GM12872 (cell line): ENCODE results near the gene KCNT1.

Experiments
- TF ChIP-seq, protein P1 (sequence below): IDR thresholded peaks from 3 replicates; pipeline ENCODE4 v1.5.1; 2011; ENCODE audit warnings: low read depth, mild to moderate bottlenecking, low read length, moderate library complexity; ENCODE audit not compliant: insufficient read depth

KCNT1 gene

GRCh38 chr9:135812961-135813360 lies 111.0 kb downstream of the KCNT1 start:
- TF ChIP-seq, protein P1, sequence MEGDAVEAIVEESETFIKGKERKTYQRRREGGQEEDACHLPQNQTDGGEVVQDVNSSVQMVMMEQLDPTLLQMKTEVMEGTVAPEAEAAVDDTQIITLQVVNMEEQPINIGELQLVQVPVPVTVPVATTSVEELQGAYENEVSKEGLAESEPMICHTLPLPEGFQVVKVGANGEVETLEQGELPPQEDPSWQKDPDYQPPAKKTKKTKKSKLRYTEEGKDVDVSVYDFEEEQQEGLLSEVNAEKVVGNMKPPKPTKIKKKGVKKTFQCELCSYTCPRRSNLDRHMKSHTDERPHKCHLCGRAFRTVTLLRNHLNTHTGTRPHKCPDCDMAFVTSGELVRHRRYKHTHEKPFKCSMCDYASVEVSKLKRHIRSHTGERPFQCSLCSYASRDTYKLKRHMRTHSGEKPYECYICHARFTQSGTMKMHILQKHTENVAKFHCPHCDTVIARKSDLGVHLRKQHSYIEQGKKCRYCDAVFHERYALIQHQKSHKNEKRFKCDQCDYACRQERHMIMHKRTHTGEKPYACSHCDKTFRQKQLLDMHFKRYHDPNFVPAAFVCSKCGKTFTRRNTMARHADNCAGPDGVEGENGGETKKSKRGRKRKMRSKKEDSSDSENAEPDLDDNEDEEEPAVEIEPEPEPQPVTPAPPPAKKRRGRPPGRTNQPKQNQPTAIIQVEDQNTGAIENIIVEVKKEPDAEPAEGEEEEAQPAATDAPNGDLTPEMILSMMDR, result no peak

GRCh38 chr9:135813671-135814290 lies 111.8 kb downstream of the KCNT1 start:
- TF ChIP-seq, protein P1, result no peak

- TF ChIP-seq, protein P1, result no peak
Measured at GRCh38 chr9:135814421-135815095, 112.6 kb downstream of the KCNT1 start.

DNA sequence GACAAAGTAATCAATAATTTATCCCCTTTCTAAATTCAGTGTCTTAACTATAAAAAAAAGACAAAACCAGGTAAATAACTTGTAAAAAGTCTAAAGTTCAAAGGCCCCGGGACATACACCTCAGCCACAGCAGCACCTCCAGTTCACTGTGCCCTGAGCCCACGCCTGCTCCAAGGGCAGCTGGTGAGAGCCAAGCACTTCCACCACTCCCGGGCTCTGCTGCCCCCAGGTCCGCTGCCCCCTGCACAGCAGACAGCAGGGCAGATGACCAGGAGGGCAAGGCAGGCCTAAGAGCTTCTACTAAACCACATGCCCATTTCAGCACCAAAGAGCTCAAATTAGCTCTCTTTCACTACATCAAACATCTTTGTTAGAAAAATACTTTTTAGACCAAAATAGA lies 113.4 kb downstream of the KCNT1 start:
- TF ChIP-seq, protein P1, result no peak

GRCh38 chr9:135815830-135816650 lies 114.1 kb downstream of the KCNT1 start:
- TF ChIP-seq, protein P1, result no peak

DNA sequence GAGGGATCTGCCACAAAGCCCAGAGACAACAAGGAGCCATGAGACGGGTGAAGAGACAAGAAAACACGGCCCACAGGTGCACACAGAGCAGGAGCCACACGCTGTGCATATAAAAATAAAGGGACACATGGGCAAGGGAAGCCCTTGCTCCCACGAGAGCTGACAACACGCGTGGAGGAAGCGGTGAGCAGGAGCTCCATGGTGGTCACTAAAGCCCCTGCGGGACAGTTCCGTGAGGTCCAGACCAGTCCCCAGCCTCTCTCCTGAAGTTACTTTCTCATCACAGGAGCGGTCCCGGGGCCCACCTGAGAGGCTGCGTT lies 114.6 kb downstream of the KCNT1 start:
- TF ChIP-seq, protein P1, result no peak

DNA sequence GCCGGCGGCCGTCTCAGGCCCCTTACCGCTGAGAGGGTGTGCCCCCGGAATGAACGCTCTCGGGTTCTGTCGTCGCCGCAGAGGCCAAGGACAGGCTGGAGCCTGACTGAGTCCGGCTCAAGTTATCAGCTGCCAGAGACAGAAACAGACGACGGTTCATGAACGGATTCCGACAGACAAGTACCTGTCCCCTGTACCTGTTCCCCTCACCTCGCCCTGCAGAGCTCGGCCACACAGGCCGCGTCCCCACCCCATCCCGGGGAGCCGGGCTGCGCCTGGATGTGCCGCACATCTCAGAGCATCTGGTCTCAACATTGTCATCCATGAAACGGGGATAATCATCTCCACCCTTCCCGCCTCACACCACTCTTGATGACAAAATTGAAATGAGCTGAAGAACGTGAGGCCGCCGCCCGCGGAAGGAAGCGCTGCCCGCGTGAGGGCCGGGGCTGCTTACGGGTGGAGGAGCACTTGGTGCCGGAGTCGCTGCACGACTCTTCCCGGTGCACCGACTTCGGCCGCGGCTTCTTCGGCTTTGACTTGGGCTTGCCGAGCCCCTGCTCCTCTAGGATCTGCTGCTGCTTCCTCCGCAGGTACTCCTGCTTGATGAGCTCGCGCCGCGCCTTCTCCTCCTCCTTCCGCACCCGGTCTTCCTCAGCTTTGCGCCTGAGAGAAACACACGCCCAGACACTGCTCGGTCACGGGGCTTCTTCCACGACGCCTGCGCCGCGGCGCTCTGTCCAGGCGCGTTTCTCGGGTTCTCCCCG lies 116.1 kb downstream of the KCNT1 start:
- TF ChIP-seq, protein P1, result no peak
